ENCODE data around the gene SLC5A2.

SLC5A2 gene

DNA sequence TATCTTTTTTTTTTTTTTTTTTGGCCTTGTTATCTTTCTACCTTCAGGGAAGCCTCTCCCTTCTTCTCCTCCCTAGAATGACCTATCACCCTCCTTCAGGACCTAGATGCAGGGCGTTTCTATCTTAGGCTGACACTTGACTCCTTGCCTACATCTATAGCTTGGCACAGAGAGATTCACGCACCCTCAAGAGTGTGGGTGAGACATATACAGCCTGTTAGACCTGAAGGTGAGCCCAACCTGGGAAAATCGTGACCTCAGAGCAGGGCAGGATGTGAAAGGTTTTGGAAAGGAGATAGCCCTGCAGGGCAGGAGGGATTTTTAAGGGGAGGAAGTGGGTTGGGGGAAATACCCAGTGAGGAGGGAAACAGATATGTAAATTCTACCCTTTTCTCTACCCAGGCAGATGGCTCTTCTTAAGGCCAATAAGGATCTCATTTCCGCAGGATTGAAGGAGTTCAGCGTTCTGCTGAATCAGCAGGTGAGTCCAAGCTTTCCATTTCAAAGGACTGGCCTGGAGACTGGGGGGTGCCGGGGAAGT lies 44.9 kb downstream of the SLC5A2 start, which contains the start of gene AHSP:
Gene AHSP (plus strand): TSS at position 167 of the 541 bp plus-strand sequence. CDS start 240 bp downstream, at position 407.
- H3K27ac Mint-ChIP-seq, result peak within 1 kb of the TSS in 2 of 3 experiments; percentile 68 to 97
- H3K27me3 Mint-ChIP-seq (ENCODE audit: low read depth), result peaks cover 18% of the 10 kb centered on the region
- TF ChIP-seq, protein P1, sequence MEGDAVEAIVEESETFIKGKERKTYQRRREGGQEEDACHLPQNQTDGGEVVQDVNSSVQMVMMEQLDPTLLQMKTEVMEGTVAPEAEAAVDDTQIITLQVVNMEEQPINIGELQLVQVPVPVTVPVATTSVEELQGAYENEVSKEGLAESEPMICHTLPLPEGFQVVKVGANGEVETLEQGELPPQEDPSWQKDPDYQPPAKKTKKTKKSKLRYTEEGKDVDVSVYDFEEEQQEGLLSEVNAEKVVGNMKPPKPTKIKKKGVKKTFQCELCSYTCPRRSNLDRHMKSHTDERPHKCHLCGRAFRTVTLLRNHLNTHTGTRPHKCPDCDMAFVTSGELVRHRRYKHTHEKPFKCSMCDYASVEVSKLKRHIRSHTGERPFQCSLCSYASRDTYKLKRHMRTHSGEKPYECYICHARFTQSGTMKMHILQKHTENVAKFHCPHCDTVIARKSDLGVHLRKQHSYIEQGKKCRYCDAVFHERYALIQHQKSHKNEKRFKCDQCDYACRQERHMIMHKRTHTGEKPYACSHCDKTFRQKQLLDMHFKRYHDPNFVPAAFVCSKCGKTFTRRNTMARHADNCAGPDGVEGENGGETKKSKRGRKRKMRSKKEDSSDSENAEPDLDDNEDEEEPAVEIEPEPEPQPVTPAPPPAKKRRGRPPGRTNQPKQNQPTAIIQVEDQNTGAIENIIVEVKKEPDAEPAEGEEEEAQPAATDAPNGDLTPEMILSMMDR (IDR thresholded peaks at IDR 0.05; ENCODE audit: unreplicated experiment in 3 of 3), result no peak
- H3K9me3 Mint-ChIP-seq, result no peaks in the 10 kb centered on the region
- H3K4me3 Mint-ChIP-seq, result peak within 1 kb of the TSS; percentile 75 to 91 (median 86)
- peaks cover 14% of the 10 kb centered on the region for H3K4me1 Mint-ChIP-seq
- H3K36me3 Mint-ChIP-seq (ENCODE audit: low read depth), result no peaks in the 10 kb centered on the region

DNA sequence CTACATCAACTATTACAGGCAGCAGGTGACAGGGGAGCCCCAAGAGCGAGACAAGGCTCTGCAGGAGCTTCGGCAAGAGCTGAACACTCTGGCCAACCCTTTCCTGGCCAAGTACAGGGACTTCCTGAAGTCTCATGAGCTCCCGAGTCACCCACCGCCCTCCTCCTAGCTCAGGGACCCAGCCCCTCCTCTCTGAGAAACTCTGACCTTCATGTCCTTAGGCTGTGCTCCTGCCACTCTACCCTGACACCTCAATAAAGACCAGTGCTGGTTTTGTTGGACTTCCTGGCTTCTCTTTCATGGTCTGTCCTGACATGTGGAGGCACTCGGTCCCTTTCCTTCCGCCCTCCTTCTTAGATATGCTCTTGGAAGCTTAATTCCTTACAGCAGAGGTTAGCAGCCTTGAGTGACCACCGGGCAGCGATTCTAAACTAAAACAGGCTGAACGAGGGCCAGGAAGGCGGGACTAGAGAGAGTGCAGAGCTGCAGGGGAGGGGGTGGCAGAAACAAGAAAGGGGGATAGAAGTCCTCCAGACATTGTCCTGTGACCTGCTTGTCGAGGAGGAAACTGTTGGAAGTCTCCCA lies 45.7 kb downstream of the SLC5A2 start:
- peak overlapping the region; percentile 75 to 91 (median 86) for H3K4me3 Mint-ChIP-seq
- TF ChIP-seq, protein P1 (IDR thresholded peaks at IDR 0.05; ENCODE audit: unreplicated experiment in 3 of 3), result no peak
- H3K36me3 Mint-ChIP-seq (ENCODE audit: low read depth), result no peaks in the 10 kb centered on the region
- H3K9me3 Mint-ChIP-seq, result no peaks in the 10 kb centered on the region
- H3K4me1 Mint-ChIP-seq, result peaks cover 14% of the 10 kb centered on the region
- peaks cover 18% of the 10 kb centered on the region for H3K27me3 Mint-ChIP-seq (ENCODE audit: low read depth)
- peak overlapping the region in 2 of 3 experiments; percentile 68 to 97 for H3K27ac Mint-ChIP-seq

DNA sequence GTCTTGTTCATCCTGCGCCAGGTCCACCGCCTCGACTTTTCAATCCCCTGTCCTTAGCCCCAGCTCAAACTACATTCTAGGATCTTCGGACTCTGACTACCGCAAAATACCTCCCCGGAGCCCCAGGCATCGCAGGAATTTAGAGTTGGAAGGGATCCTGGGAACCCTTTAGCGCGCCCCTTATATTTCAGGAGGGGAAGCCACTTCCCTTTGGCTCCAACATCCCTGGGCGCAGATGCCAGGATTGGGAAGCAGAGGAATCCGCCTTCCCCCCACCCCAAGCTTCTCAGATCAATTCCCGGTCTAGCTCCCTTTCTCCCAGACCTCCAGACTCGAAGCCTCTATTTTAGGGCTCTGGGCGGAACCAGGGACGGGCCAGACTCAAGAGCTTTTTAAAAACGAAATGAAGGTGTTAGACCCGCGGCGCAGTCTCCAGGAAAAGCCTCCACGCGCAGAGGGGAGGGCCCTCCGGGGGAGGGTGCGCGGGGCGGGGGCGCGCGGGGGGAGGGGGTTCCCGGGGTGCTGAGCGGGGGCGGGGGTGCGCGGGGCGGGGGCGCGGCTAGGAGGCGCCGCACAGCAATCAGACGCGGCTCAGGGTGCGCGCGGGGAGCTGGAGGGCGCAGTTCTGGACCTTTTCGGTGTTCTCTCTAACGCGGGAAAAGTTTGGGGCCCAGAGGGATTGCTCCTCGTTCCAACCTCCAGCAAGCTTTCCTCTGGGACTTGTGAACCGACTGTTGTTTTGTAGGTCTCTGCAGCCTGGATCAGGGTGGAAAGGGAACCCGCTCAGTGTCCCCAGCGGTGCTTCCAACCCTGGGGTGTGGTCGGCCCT lies 46.4 kb downstream of the SLC5A2 start:
- Mint-ChIP-seq H3K27me3 (ENCODE audit: low read depth) (peaks cover 16% of the 10 kb centered on the region), H3K36me3 (ENCODE audit: low read depth) (no peaks in the 10 kb centered on the region), H3K27ac (peak overlapping the region in 2 of 3 experiments; percentile 68 to 97), H3K4me3 (peak overlapping the region; percentile 75 to 91 (median 86)), H3K9me3 (no peaks in the 10 kb centered on the region), H3K4me1 (peaks cover 14% of the 10 kb centered on the region)
- TF ChIP-seq, protein P1 (IDR thresholded peaks at IDR 0.05; ENCODE audit: unreplicated experiment in 3 of 3), result no peak

DNA sequence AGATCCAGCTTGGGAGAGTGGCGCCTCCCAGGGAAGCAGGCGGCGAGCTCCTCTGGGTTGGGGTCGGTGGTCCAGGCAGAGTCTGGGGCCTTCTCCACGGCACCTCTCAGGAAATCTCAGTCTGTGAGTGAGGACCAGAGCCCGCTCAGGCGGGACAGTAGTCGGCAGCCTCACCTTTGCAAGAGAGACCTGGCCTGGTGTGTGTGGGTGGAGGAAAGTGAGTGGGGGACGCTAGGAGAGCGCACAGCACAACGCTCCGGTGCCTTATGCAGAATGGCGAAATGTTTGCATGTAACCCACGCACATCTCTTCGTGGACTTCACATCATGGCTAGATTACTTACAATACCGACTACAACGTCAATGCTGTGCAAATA lies 47.0 kb downstream of the SLC5A2 start:
- Mint-ChIP-seq H3K27me3 (ENCODE audit: low read depth) (peaks cover 10% of the 10 kb centered on the region), H3K9me3 (no peaks in the 10 kb centered on the region), H3K27ac (peak overlapping the region in 2 of 3 experiments; percentile 52 to 97), H3K4me3 (peak overlapping the region; percentile 66 to 83 (median 73)), H3K4me1 (peaks cover 14% of the 10 kb centered on the region), H3K36me3 (ENCODE audit: low read depth) (no peaks in the 10 kb centered on the region)
- TF ChIP-seq, protein P1 (IDR thresholded peaks at IDR 0.05; ENCODE audit: unreplicated experiment in 3 of 3), result no peak

DNA sequence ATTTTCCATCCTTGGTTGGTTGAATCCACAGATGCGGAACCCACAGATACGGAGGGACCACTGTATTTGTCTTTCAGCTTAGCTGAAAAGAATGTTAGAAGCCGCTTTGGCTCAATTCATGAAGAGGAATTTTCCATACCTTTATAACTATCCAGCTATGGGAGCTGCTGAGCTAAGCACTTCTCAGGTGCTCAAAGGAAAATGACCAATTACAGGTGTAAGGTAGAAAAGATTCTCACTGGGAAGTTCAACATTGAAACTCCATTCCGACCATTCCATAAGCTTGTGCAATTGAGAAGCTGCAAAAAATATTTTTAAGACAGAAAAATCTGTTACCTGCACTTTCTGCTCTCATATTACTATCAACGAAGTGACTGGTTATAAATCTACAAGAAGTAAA lies 47.5 kb downstream of the SLC5A2 start:
- Mint-ChIP-seq H3K36me3 (ENCODE audit: low read depth) (no peaks in the 10 kb centered on the region), H3K4me3 (peak overlapping the region in 2 of 3 experiments; percentile 43 to 83), H3K27me3 (ENCODE audit: low read depth) (peaks cover 7% of the 10 kb centered on the region), H3K27ac (peak overlapping the region in 1 of 3 experiments; percentile 97), H3K9me3 (no peaks in the 10 kb centered on the region), H3K4me1 (peaks cover 14% of the 10 kb centered on the region)
- TF ChIP-seq, protein P1 (IDR thresholded peaks at IDR 0.05; ENCODE audit: unreplicated experiment in 3 of 3), result no peak
